ENCODE results near the gene P2RX2.

- TF ChIP-seq CTCF (IDR thresholded peaks at IDR 0.05) (no peak), EP300 (IDR thresholded peaks at IDR 0.05) (no peak)
Observed at GRCh38 chr12:132574271-132574996, 44.1 kb upstream of the P2RX2 start.

All from upper lobe of left lung (tissue), 4 donors.